HG02840 (cell line): ENCODE results near the gene CTDSPL.

Experiments used
- ATAC-seq: cut with Tn5 transposase; IDR thresholded peaks from one replicate; pipeline ENCODE4 v1.9.1; 2021; ENCODE audit warnings: mild to moderate bottlenecking, moderate library complexity, moderate number of reproducible peaks; ENCODE audit not compliant: unreplicated experiment, low FRiP score

The CTDSPL gene

DNA sequence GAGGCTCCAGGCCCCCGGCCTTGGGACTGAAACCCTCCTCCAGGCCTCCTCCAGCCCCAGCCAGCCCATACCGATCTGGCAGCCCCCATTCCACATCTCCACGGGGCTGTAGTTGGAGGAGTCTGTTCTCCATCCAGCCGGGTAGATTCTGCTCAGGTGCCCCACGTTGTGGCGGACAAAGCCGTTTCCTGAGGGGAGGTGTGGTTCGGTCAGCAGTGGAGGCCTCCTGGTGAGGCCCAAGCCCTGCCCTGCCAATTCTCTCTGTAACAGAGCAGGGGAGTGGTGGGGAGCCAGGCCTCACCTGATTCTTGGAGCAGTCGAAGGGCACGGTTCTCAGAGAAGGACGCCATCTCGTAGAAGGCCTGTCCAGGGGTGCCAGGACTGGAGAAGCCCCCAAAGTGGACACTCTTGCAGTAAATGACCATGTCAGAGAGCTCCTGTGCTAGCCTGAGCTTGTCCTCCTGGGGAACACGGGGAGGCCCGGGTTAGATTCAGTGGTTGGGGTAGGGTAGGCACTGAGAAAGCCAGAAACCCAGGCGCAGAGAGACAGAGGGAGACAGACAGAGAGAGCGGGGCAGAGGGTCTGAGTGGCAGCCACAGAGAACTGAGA, 147.4 kb downstream of the CTDSPL start:
- ATAC-seq: no peak

- ATAC-seq: no peak
Observed at GRCh38 chr3:38009807-38010591, 148.3 kb downstream of the CTDSPL start.

GRCh38 chr3:38011111-38011510, 149.4 kb downstream of the CTDSPL start:
- no peak for ATAC-seq

DNA sequence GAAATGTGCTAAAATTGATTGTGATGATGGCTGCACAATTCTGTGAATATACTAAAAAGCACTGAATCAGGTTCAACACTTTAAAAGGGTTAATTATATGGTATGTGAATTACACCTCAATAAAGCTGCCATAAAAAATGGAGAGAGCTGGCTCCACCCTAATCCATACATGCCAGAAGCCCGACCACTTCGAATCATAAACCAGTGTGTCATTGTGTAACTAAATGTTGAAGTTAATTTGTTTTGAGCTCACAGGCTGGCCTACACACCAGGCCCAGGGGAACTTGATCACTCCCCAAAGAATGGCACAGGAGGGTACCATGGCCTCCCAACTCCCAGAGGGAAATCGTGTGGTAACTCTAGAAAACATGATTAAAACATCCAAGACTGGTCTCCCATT, 153.8 kb downstream of the CTDSPL start:
- no peak for ATAC-seq

- ATAC-seq: no peak
Observed at GRCh38 chr3:38015984-38016383, 154.3 kb downstream of the CTDSPL start.

DNA sequence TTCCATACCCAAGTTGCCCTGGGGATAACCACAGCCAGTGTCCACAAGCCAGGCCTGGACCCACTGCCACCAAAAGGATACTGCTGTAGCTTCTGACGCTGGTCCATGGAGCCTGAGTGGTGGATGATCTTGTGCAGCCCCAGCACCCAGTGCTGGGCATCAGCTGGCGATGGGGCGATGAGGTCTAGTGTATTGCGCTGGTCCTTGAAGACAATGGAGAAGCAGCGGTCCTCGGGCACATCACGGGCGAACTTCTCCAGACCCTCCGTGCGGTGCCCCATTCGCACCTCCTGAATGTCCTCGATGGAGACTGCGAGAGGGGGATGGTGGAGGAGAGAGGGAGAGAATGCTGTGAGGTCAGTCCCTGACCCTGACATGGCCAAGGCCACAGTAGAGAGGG, 154.7 kb downstream of the CTDSPL start:
- ATAC-seq: no peak

DNA sequence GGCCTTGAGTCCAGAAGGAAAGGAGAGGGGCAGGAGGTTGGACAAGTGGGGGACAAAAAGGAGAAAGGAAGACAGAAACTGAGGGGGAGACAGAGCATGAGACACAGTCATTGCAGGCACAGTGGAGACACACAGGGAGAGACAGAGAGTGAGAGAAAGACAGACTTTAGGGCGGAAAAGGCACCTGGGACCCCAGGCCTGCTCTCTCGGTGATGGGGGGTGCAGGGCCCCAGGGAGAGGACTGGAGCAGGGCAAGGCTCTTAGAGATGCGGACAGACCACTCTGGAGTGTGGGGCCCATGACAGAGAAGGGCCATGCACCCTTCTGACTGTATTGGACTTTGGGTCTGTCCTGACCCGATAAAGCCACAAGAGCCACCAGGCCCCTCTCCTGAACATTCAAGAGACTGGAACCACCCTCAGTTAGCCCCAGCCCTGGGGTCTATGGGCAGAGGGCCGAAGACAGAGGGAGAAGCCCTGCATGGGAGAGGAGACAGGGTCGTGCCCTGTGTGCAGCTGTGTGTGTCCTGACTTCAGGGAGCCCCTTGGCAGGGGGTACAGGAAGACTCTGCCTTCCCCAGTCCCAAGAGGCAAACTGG, 155.3 kb downstream of the CTDSPL start:
- ATAC-seq: no peak

DNA sequence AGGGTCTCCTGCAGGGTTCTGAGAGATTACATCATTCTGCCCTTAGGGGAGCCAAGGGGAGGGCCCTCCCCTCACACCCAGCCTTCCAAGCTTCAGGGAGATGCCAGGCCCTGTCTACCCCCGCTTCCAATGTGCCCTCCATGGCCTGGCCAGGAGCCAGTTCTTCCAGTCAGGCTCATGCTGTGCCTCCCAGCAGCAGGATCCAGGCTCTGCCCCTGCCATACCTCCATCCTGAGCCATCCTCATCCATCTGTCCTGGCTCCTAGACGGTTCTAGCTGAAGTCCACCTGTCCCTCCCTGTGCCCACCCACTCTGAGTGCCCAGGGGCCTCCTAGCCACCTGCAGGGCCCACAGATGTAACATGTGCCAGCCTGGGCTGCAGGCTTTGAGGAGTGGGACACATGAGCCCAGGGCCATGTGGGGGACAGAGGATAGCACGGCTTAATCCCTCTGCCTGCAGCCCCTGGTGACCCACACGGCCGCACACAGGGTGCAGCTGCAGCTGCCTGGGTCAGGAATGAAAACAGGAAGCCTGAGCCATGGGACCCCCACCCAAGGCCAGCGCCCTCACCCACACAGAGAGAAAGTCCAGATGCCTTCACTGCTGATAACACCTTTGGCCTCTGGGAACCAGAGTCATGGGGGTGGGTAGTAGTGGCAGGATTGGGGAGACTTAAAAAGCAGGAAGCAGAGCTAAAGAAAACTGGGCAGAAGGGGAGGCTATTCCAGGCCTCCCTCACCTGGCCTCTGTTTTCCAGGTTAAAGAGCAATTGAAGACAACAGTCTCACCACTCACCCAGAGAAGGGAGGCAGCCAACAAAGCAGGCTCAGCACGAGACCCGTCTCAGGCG, 156.0 kb downstream of the CTDSPL start:
- ATAC-seq: no peak

DNA sequence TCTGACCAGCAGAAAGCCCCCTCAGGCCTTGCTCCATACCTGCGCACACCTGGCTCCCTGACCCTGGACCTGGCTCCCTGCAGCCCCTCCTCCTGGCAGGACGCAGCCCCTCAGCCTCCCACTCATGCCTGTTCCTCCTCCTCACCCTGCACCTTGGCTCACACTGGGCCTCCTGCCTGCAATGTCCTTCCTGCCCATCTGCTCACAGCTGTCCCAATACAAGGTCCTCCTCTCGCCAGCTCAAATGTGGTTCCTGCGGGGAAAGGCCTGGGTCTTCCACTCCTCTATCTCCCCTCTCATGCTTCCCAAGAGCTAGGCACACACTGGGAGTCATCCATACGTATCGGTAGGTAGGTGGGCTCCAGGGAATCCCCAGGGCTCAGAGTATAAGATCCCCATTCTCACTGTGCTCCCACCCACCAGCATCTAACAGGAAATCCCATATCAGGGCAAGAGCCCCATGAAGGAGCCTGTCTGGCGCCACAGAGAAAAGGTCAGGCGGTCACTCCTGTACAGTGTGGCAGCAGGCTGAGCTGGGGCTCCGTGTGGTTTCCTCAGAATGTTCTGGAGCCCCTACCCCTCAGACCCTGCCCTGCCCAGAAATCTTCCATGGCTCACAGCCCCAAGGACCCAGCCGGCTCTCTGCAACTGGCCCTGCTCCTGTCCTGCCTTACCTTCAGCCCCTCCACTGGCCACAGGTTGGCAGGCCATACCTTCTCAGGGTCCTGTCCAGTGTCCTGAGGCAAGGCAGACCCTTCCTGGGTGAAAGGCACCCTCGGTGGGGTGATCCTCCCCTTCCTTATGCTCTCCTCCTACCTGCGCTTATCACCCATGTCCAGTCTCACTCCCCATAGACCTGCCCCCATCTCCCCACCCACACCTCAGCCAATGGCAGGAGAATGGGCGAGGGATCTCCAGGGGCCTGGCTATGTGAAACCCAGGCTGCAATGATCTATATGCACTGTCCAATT, 156.9 kb downstream of the CTDSPL start:
- no peak for ATAC-seq

DNA sequence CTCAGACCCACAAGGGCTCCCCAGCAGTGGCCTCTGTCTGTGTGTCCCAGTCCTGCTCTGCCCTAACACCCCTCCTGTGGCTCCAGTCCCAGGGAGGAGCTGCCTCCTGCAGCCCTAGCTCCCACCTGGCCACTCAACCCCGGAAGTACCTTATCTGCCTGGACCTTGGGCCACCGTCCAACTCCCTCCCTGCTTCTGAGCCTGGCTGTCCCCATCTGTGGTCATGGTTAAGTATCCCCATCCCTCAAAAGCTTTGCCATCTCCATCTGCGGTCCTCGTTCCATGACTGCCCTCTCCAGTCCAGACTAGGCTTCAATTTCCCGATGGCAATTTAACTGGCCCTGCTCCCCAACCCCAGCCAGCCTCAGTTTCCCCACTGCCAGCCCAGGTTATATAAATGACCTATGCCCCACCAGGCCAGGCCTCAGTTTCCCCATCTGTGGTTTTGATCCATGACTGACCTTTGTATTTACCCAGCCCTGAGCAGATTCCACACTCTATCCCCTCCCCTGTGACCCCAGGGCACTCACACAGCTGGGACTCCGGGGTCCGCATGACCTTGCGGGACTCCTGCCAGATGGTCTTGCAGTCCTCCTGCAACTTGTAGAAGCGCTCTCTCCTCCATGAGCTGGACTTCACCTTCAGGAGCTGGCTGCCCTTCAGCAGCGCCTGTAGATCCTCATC, 158.1 kb downstream of the CTDSPL start:
- no peak for ATAC-seq

DNA sequence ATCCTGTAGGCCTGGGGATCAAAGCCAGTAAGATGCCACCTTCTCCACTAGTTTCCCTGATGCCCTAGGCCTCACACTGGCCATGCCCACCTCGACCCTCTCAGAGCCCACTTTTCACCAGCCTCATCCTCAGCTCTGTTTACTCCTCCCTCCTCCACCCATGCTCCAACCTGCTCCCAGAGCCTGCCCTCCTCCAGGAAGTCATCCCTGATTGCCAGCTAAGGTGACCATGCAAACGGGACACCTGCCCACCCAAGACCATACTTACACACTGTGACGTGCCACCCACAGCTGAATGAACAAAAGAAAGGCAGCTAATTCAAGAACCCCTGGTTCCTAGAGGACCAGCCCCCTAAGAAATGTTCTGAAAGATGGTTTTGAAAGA, 158.7 kb downstream of the CTDSPL start:
- ATAC-seq: no peak

DNA sequence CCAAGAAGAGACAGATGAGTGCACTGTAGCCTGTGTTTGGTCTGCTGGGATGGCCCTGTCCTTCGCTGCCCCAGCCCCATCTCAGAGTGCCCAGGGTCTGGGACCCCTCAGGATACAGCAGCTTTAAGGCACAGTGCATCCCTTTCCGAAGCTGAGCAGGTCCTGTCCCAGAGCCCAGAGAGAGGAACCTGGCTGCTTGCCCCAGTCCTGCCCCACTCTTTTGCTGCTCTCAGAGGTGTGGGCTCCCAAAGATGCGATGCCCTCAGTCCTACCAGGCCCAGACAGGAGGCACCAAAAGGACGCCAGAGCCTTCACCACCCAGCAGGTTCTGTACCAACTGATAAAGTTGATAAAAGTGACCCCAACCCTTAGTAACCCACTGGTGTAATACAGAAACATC, 159.5 kb downstream of the CTDSPL start:
- ATAC-seq: no peak

- no peak for ATAC-seq
Observed at GRCh38 chr3:38022301-38022700, 160.6 kb downstream of the CTDSPL start.

DNA sequence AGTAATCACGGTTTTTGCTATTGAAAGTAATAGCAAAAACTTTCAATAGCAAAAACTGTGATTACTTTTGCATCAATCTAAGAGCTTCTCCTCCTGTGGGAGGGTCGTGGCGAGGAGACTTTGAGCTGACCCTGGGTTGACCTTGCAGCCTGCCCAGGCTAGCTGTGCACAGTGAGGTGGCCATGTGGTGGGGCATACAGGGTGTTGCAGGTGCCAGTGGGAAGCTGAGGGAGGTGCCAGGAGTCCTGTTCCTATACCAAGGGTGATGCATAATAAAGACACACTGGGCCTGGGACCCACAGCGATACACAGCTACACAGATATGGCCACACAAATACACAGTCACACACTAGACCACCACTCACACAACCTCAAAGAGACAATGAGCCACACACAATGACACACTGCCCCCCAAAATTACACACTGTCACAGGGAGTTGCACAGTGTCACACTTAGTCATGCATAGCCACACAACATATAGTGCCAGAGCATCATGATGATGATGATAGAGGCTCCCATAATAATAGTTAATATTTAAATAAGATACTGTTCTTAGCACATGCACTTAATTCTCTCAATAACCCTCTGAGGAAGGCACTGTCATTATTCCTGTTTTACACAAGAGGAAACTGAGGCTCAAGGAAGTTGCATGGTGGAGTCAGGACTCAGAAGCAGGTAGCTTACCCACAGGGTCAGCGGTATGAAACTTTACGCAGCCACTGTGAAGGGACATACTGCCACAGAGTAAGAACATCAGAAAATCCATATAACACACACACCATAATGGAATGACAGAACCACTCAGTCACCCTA, 161.4 kb downstream of the CTDSPL start:
- ATAC-seq: no peak

DNA sequence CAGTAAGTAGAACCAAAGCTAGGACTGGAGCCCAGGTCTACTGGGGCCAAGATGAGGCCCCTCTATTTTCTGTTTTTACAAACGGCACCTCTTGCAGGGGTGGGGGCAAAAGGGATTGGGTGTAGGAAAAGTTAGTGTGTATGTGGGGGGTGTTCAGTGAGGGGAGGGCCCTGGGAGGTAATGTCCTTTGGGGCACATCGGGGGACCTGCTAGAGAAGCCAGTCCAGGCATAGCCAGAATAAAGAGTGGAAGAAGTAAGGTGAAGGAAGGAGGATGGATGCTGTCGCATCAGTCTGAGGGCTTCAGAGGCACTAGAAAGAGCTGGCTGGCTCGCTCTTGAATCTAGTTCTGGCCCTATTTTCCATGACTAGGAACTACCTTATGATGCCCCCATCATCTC, 165.2 kb downstream of the CTDSPL start:
- ATAC-seq: no peak

GRCh38 chr3:38027466-38028465, 166.1 kb downstream of the CTDSPL start:
- ATAC-seq: no peak

DNA sequence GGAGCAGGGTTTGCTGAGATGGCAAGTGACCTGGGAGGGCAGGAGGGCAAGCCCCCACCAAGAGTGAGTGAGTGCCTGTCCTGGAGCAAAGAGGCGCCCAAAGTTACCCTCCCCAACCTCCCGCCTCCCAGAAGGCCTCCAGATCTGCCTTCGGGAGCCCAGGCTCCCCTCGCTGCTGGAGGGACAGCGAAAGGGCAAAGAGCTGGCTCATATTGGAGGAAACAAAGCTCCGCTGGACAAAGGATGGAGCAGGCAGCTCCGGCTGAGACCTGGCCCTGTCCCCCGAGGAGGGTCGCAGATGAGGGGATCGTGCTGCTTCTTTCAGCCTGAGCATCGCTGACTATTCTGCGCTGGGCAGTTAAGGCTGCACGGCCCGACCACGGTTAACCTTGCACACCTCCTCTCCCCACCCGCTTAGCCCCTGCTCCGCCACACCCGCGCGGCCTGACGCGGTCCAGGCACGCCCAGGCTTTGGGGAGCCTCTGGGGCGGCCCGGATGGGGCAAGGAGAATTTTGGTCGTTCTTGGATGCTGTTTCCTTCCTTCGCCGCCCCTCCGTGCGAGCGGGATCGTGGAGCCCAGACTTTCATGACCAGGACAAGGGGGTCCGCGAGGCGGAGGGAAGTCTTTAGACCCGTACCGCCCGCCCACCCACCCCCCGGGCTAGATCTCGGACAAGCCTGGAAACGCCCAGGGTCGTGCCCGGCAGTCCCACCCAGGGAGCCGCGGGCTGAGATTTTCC, 167.1 kb downstream of the CTDSPL start:
- ATAC-seq: no peak
